Dermis blood vessel endothelial cell (primary cell): ENCODE measurements around the gene UBTD2. TPM values are rescaled to one million over a fixed set of nuclear protein-coding genes. Genes with fewer than 3 reads are reported as not detected.

Source experiments
- DNase-seq: peaks from one replicate; pipeline ENCODE4 v3.0.0; 2010
- total RNA-seq: library from RNA; depleted of rRNA; stranded (reverse); fragments of >200 nt; gene quantifications from 2 replicates; pipeline ENCODE4 v1.2.3, GENCODE V29; 2014

The UBTD2 gene
- total RNA-seq, 1 donor from 2014 or later, result 29.4 TPM

DNA sequence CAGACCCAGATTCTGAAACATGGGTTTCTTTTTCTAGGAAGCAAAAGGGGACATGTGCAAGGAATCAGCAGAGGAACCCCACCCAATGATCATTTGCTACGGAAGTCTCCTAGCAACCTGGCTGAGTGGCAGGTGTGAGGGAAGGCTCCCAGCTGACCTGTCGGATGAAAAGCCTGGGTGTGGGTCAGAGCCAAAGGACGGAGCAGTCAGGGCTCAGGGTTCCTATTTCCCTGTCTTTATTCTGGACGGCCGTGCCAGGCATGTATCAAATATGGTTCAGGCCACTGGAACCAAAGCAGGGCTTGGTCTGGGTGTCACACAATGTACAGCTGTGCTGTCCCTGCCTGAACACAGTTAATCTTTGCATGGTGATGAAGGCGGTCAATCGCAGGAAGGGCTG is 115.7 kb downstream of the UBTD2 start:
- no peak for DNase-seq

DNA sequence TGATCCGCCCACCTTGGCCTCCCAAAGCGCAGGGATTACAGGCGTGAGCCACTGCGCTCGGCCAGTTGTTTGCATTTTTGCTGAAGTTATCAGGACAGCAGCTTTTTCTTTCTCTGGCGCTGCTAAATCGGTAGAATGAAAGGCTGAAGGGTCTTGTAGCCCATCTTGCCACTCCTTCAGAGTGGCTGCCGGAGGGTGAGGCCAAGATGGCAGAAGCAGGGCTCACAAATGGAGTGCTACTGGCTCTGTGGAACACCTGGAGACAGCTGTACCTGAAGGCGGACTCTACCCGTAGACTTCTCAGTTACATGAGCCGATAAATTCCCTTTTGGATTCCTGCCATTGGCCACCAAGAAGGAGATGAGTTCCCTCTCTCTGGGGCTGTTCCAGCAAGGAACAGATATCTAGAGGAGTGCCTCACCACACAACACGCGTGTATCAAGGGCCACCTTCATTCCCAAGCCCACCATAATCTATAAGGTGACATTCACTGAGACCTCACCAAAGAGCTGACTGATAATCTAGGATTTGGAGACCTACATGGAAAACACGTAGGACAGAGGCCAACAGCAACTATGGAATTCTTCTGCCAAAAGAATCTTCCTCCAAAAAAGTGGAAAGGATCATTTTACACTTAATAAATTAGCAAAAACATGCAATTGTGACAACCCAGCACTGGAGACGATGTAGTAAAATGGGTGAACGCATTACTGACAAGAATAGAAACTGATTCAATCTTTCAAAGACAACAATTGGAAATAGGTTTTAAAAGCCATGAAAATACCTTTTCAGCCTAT is 117.3 kb downstream of the UBTD2 start:
- no peak for DNase-seq

DNA sequence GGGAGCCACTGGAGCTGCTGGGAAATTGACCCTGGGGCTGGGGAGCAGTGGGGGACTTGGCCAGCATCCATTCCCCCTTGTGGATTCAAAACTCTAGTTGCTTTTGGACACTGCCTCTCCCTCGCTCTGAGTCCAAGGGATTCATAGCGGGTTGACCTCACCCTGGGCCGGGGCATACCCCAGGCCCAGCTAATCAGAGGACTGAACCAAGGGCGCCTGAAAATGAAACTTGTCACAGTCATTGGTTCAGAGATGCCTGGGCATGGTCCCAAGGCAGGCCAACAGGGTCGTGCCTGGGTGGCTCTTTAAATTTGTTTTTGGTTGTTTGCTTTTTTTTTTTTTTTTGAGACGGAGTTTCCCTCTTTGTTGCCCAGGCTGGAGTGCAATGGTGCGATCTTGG is 118.1 kb downstream of the UBTD2 start:
- no peak for DNase-seq

DNA sequence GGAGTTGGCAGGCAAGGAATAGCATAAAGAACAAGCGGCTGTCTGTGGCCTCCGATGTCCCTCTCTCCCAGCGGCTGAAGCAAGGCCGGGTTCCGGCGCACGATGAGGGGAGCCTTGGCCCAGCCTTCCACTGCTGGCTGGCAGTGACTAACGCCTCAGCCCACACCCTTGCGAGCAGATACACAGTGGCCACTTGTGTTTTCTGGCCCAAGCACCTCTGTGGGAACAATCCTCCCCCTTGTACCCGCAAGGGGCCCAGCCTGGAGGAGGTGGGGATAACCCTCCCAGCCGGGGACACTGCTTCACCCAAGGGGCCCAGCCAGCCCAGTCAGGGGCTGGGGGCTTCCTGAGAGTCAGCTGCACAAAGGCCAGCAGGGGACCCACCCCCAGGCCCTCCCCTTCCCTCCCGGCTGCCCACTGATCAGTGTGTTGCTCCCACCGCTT is 118.8 kb downstream of the UBTD2 start:
- DNase-seq, result no peak

DNA sequence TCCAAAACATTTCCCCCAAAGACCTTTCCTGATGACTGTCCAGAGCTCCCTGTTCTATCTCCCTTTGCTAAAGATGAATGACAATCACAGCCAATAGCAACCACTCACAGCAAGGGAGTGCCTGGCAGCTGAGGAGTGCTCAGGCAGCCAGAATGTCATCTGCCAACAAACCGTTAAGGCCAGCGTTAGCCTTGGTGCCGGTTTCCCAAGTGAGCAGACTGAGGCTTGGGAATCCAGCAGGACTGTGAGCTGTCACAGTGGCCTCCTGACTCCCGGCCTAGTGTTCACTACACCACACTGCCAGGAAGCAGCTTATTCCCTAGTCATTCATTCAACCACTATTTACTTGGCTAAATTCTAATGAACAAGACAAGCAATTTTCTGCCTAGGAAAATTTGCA is 120.2 kb downstream of the UBTD2 start:
- no peak for DNase-seq

DNA sequence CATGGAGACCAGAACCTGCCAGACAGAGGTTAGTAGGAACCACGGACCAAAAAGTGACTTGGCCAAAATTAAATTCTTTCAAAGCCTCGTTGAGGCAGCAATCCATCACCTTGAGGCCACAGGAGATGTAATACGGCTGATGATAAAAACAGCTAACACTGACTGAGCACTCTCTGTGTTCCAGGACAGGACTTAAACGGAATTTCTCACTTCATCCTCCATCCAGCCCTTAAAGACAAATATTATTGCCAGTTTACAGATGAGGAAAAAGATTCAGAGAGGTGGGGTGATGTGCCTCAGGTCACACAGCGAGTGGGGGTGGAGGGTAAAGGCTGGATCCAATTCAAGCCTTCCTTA is 120.6 kb downstream of the UBTD2 start:
- no peak for DNase-seq

DNA sequence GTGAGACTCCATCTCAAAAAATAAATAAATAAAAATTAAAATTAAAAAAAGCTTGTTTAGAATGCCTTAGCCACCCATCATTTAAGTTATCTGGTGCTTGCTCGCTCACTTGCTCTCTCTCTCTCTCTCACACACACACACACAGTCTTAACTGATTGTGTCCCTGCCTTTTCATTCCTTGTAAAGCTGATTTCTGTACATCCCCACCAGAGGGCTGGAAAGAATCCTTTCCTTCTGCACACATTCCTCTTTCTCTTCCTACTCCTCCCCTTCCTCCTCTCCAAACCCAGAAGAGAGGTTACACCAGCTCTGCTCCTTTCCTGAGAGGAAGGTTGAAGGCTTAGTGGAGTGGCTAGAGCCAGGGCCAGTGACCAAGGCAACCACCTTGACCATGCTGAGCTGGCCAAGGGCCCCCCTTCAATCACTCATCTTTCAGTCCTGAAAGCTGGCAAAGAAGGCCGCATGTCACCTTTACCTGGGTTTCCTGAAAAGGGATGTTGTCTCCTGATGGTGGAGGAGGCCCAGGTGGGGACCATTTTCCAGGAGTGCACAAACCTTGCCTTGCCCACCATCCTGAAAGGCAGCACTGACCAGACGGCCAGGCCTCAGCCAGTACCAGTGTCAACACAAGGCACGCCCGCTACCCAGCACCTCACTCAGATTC is 121.1 kb downstream of the UBTD2 start:
- DNase-seq, result peak; percentile 21

DNA sequence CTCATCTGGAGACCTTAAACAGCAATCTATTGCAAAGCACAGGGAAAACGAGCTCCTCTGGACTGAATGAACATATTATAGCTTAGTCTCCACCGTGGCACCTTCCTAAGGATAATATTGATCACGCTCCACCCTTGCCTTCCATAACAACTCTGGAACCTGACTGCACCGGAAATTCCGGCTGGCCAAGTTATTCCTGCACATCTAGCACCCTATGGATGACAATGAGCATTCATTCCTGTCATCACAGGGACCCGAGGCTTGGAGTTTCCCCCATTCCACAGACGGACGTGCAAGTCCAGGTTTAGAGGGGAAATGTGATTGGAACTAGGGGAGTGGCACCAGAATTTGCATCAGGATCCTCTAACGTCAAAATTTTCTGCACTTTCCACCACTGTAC is 123.1 kb downstream of the UBTD2 start:
- no peak for DNase-seq

Other genes with a start within 250 kb of the UBTD2 start
- 56.0 and 61.8 TPM in 2 replicates for gene STK10, start 95.5 kb downstream of the UBTD2 start, total RNA-seq
- gene EFCAB9, start 89.6 kb downstream of the UBTD2 start, total RNA-seq, result not detected in 2 replicates
- 15.0 and 29.4 TPM in 2 replicates for gene SH3PXD2B, start 170.8 kb upstream of the UBTD2 start, total RNA-seq